Measurements from ENCODE around the gene EIF2B5. TPM values are rescaled to one million over a fixed set of nuclear protein-coding genes. Genes with fewer than 3 reads are reported as not detected.

Gene EIF2B5
- total and polyA plus RNA-seq, 9 of the 15 experiments (the other 6 are each of a cell fraction or from before 2014, with no cell fraction given) = 19.1 to 92.4 (median 74.0) TPM

- peak; percentile 56; the same call in 1 of the 2 replicates for TF ChIP-seq SOX6 (IDR thresholded peaks at IDR 0.05)
- TF ChIP-seq MAFF (IDR thresholded peaks at IDR 0.05; ENCODE audit: low read length) = peak; percentile 68
- TF ChIP-seq SMARCC2 (IDR thresholded peaks at IDR 0.05; ENCODE audit: low read depth) = peak; percentile 66; the same call in 1 of the 2 replicates
- 0 out of 4 replicates have a peak, but pooled peaks of 1 of the 2 experiments have one; percentile 26 for TF ChIP-seq RCOR1 (IDR thresholded peaks at IDR 0.05; ENCODE audit: borderline replicate concordance in 1 of 2, low read depth in 2 of 2, low read length in 2 of 2)
- peak in 1 of 2 experiments; percentile 35; a peak in 1 of 4 replicates for TF ChIP-seq HDAC1 (IDR thresholded peaks at IDR 0.05)
These were observed 24.8 kb upstream of the EIF2B5 start (continued) for GRCh38 chr3:184110316-184110725.

- Histone ChIP-seq H3K4me1 (replicated peaks in 1 of 2; ENCODE audit: control insufficient read depth in 2 of 2, insufficient read depth in 2 of 2, low read length in 2 of 2) (no peaks in the 10 kb centered on the region; a peak in 1 of 5 replicates), H3K27me3 (ENCODE audit: control insufficient read depth in 2 of 2, insufficient read depth in 2 of 2, low read length in 2 of 2) (peaks cover 0 to 4% of the 10 kb centered on the region in 2 experiments; a peak in 1 of 5 replicates), H2AFZ (ENCODE audit: low read depth, low read length) (no peak overlapping the region), H3K79me2 (ENCODE audit: control insufficient read depth, insufficient read depth, low read length) (no peaks in the 10 kb centered on the region), H3K4me2 (ENCODE audit: insufficient read depth, low read length) (no peak overlapping the region), H3K27ac (ENCODE audit: extremely low read depth, low read depth, low read length) (no peak overlapping the region), H3K9ac (ENCODE audit: insufficient read depth in 1 of 2, low read depth in 2 of 2, low read length in 2 of 2) (no peak overlapping the region), H3K9me3 (replicated peaks; ENCODE audit: control insufficient read depth, insufficient read depth, low read depth, low read length) (no peaks in the 10 kb centered on the region), H3K36me3 (ENCODE audit: control insufficient read depth, insufficient read depth, low read length) (no peaks in the 10 kb centered on the region), H4K20me1 (replicated peaks; ENCODE audit: control insufficient read depth, insufficient read depth, low read length) (no peaks in the 10 kb centered on the region), H3K4me3 (no peak overlapping the region), H3K9me1 (ENCODE audit: control insufficient read depth, insufficient read depth, low read length) (no peaks in the 10 kb centered on the region)
- TF ChIP-seq ZNF263 (CRISPR knock-in tag; IDR thresholded peaks at IDR 0.05; ENCODE audit: borderline replicate concordance) (peak; percentile 67; the same call in 1 of the 2 replicates), TEAD4 (IDR thresholded peaks at IDR 0.05; ENCODE audit: low read length) (no peak), TEAD4 (CRISPR knock-in tag; IDR thresholded peaks at IDR 0.05; ENCODE audit: borderline replicate concordance) (no peak)
- FAIRE-seq = no peak
- no TSS peak for BruUV-seq (replicated peaks)
- in situ Hi-C loops (cut with MboI) (loop anchor here (5.0 kb wide), 1 partner anchor 219 kb away; no protein-coding TSS in a partner anchor), intact Hi-C loops (cut with micrococcal nuclease) (loop anchor here (2.0 to 5.0 kb wide), 2 partner anchors 74 to 221 kb away; no protein-coding TSS in a partner anchor)
- 4% methylated on average over 4 of the region's 4 CpGs for WGBS (ENCODE audit: insufficient coverage, low coverage, missing lambda C conversion rate)
- no peak for ATAC-seq
- ChIA-PET POLR2A (no interaction called here), CTCF (ENCODE audit: low intra/inter-chr PET ratio) (no interaction called here)
- no peak for DNase-seq (ENCODE audit: extremely low read depth in 1 of 4, low spot score in 3 of 4)
These were observed 19.1 kb upstream of the EIF2B5 start for GRCh38 chr3:184116017-184116416.
